A549 treated with CORT108297 at 1 μM for 4 hours (cell line): ENCODE data around the gene KRT14. TPM values are rescaled to one million over a fixed set of nuclear protein-coding genes. Genes with fewer than 3 reads are reported as not detected.

Experiments used
- total RNA-seq: library from RNA; stranded (reverse); fragments of 200-300 nt; extraction: Qiagen RNA extraction; gene quantifications from 5 replicates; pipeline ENCODE4 v1.2.3, GENCODE V29; 2022

KRT14 gene
- total RNA-seq, result 0.08 to 0.34 TPM (median 0.13 TPM) in 3 of 5 replicates, not detected in the others

DNA sequence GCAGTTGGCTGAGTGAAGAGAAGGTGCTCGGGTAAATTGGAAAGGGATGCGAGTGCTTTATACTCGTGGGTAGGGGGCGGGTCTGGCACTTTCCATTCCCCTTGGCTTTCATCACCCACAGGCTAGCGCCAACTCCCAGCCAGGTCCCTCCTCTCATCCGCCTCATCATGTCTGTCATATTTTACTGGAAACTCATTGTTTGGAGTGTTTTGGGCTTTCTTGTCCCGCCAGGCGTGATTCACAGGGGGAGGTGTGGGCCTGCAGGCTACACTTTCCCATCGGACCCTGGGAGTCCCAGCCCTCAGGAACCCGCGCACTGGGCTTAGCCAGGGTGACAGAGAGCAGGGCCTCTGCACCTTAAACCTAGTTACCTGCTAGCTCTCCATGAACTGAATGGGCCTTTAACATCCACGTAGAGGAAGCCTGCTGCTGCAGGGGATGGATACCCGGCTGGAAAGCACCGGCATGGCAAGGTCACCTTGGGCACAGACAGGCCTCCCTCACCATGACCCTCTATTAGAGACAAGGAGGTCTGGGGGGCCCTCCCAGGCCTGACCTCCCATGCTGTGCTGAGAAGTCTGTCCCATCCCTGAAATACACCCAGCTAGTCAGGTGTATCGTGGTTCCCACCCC lies at the start of gene KRT14:
Gene KRT14, minus strand, starts transcription at position 33 of the 633 bp plus-strand sequence. CDS start 61 bp downstream, outside the sequence.

DNA sequence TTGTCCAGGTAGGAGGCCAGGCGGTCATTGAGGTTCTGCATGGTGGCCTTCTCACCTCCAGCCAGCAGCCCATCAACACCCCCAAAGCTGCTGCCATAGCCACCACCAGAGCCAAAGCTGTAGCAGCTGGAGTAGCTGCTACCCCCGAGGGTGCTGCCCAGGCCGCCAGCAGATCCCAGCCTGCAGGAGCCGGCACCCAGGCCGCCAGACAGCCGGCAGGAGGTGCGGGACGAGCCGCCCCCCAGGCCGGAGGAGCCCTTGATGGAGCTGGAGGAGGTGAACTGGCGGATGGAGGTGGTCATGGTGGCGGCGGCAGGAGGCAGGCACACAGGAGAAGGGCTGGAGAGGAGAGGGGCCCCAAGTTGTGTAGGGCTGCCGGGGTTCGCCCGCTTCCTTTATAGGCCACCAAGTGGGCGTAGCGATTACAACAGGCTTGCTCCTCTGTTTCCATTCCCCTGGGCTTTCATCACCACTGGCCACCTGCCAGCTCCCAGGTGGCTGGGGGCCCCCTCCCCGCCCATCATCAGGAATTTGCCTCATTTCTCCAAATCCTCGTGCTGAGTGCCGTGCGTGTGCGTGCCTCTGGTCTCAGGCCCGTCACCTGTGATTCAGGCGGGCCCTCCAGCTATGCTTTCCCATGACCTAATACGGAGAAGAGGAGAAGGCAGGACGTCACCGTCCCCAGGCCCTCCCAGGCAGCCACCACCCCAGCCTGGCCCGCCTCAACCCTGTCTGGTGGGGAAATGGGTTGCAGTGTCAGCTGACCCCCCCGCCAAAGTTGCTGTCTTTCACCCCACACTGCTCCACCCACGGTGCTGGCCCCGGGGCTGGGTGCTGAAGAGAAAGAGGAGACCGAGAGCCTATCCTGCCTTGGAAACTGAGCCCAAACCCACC lies 37.8 kb upstream of the KRT14 start, which contains the start of gene KRT17:
Gene KRT17, minus strand, starts transcription at position 368 of the 894 bp plus-strand sequence. Its CDS starts 66 bp downstream, at position 302.

DNA sequence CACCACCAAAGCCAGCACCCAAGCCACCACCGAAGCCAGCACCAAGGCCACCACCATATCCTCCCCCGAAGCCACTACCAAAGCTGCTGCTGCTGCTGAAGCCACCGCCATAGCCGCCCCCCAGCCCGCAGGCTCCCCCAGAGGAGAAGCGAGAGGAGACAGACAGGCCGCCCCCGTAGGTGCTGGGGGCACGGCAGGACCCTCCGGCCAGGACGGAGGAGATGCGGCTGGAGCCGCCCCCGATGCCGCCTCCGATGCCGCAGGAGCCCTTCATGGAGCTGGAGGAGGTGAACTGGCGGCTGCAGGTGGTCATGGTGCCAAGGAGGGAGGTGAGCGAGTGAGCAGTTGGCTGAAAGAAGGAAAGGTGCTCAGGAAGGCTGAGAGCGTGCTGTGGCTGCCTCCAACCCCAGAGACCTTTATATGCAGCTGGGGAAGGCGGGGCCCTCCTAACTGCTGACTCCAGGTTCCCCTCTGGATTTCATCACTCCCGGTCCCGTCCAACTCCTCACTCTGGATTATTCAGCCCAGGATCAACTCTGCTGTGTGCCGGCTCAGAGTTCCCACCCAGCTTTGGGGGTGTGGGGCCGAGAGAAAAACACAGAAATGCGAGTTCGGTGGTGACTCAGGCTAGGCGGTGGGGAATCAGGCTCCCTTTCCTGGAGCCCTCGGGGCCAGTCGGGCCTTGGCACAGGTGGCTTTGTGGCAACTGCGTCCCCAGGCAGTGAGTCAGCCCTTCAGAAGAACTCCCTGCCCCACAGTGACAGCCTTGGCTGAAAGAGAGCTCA lies 25.9 kb upstream of the KRT14 start, which contains the start of gene KRT16:
Gene KRT16, minus strand, starts transcription at position 392 of the 785 bp plus-strand sequence. Its CDS starts 79 bp downstream, at position 313.

DNA sequence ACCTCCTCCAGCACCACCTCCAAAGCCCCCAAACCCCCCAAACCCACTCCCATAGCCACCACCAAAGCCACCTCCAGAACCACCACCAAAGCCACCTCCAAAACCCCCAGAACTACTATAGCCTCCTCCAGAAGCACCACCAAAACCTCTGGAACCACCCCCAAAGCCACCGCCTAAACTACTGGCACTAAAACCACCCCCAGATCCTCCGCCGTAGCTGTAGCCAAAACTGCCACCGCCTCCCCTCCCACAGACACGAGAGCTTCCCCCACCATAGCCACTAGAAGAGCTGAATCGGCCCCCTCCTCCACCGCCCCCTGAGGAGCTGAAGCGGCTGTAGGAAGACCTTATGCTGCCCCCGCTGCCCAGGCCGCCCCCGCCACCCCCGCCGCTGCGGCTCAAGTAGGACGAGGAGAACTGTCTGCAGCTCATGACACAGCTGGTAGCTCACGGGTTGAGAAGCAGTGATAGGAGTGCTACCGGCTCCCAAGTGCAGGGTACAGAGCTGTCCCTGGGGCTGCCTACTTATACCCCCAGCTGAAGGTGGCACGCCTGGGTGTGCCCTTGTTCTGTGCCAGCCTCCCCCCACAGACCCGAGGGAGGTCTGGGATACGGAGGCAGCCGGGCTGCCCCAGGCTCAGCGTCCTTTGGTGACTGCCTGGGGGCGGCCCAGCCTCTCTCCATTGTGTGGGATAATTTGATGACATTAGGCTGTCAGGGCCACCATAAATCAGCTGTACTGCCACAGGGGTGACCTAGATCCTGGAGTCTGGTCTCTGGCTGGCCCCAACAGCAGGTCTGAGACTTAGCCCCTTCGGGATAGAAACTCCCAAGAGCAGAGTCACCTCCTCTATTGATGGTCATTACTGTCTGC lies 14.9 kb downstream of the KRT14 start, which contains the start of gene KRT9:
Gene KRT9, minus strand, starts transcription at position 499 of the 874 bp plus-strand sequence. Its CDS starts 67 bp downstream, at position 432.

Other genes with a start within 250 kb of the KRT14 start
- not detected in 5 replicates for gene KRT33A, start 236.1 kb downstream of the KRT14 start, total RNA-seq
- gene KRT33B, start 217.1 kb downstream of the KRT14 start, total RNA-seq, result 0.09 to 0.10 TPM (median 0.10 TPM) in 3 of 5 replicates, not detected in the others
- gene KRT34, start 204.6 kb downstream of the KRT14 start, total RNA-seq, result 0.12 to 0.50 TPM (median 0.32 TPM) in 5 replicates
- not detected in 5 replicates for gene KRT31, start 189.3 kb downstream of the KRT14 start, total RNA-seq
- not detected in 5 replicates for gene KRT37, start 162.3 kb downstream of the KRT14 start, total RNA-seq
- gene KRT38, start 145.9 kb downstream of the KRT14 start, total RNA-seq, result not detected in 5 replicates
- gene KRT32, start 119.5 kb downstream of the KRT14 start, total RNA-seq, result 0.05 TPM in 1 of 5 replicates, not detected in the others
- not detected in 5 replicates for gene KRT35, start 105.7 kb downstream of the KRT14 start, total RNA-seq
- not detected in 5 replicates for gene KRT36, start 97.0 kb downstream of the KRT14 start, total RNA-seq
- 0.10 to 0.40 TPM (median 0.11 TPM) in 5 replicates for gene KRT13, start 81.3 kb downstream of the KRT14 start, total RNA-seq
- 2.8 to 5.0 TPM (median 4.0 TPM) in 5 replicates for gene KRT15, start 68.0 kb downstream of the KRT14 start, total RNA-seq
- gene KRT19, start 58.6 kb downstream of the KRT14 start, total RNA-seq, result 39.1 to 62.2 TPM (median 51.0 TPM) in 5 replicates
- not detected in 5 replicates for gene KRT9, start 14.8 kb downstream of the KRT14 start, total RNA-seq
- gene KRT16, start 25.9 kb upstream of the KRT14 start, total RNA-seq, result 0.40 to 0.85 TPM (median 0.64 TPM) in 5 replicates
- gene KRT17, start 37.7 kb upstream of the KRT14 start, total RNA-seq, result 0.88 to 1.5 TPM (median 1.1 TPM) in 5 replicates
- gene EIF1, start 102.0 kb upstream of the KRT14 start, total RNA-seq, result 1,154 to 1,812 TPM (median 1,361 TPM) in 5 replicates
- 0.21 to 0.34 TPM in 2 of 5 replicates, not detected in the others for gene GAST, start 125.4 kb upstream of the KRT14 start, total RNA-seq
- 0.88 to 2.0 TPM (median 1.7 TPM) in 5 replicates for gene HAP1, start 147.7 kb upstream of the KRT14 start, total RNA-seq
- 86.6 to 131 TPM (median 125 TPM) in 5 replicates for gene JUP, start 199.8 kb upstream of the KRT14 start, total RNA-seq
- 29.5 to 40.9 TPM (median 36.9 TPM) in 5 replicates for gene P3H4, start 225.1 kb upstream of the KRT14 start, total RNA-seq
- gene FKBP10, start 226.1 kb upstream of the KRT14 start, total RNA-seq, result 87.2 to 120 TPM (median 113 TPM) in 5 replicates
- 106 to 112 TPM (median 110 TPM) in 5 replicates for gene NT5C3B, start 249.3 kb upstream of the KRT14 start, total RNA-seq